Pancreas (tissue), 10 donors: Measurements from ENCODE around the gene CARD9. TPM values are rescaled to one million over a fixed set of nuclear protein-coding genes. Genes with fewer than 3 reads are reported as not detected.
"Not testable (repeated sequence)": the region's sequence is repeated elsewhere in the genome, so short reads cannot be mapped to it uniquely, and the experiment has no call there.

ENCODE experiments used
- ATAC-seq, 4 donors: fragments of 200-7000 bp; cut with Tn5 transposase; one replicate each; pipeline versions ENCODE4 v1.8.0 to v1.9.1; 2020; ENCODE audit warnings: mild to moderate bottlenecking in 4 of 4, moderate library complexity in 4 of 4
- DNase-seq, 6 donors: peaks; one replicate each; pipeline ENCODE4 v3.0.0-alpha.2; 2020
- FAIRE-seq: peaks from 2 replicates; lab custom pipeline; 2012; peaks lifted over from hg19 to GRCh38; lab: Jason Lieb, UNC
- H3K27ac ChIP-seq, 4 donors: fragments of 200-600 bp; sonication (generic); 1 replicate in 3 of 4; 2 replicates in 1 of 4; pipeline versions ENCODE4 v1.5.0 to v1.8.0; 2020
- H3K27me3 ChIP-seq, 4 donors: fragments of 200-600 bp; one replicate each; pipeline ENCODE4 v1.8.0; 2021
- H3K36me3 ChIP-seq, 3 donors: fragments of 200-600 bp; sonication (generic) in 1 of 3; one replicate each; pipeline versions ENCODE4 v1.5.0 to v1.8.0; 2020 to 2021
- H3K4me1 ChIP-seq, 3 donors: fragments of 200-600 bp; one replicate each; pipeline ENCODE4 v1.8.0; 2021
- H3K4me3 ChIP-seq, 4 donors: fragments of 200-600 bp; sonication (generic) in 2 of 4; one replicate each; pipeline versions ENCODE4 v1.5.0 to v1.8.0; 2020 to 2021
- H3K9me3 ChIP-seq, 4 donors: fragments of 200-600 bp; one replicate each; pipeline ENCODE4 v1.8.0; 2021
- WGBS, 2 donors: extraction: QIAGEN DNeasy Blood & Tissue Kit; methylation state at CpG; one replicate each; pipeline ENCODE4 v1.1.7; 2013; 5-methylcytosine and 5-hydroxymethylcytosine counted together
- intact Hi-C, 3 donors: fragments of 100-400 bp; cut with DNase I; formaldehyde crosslinking; loops; one replicate each; pipeline versions ENCODE4 v1.11.1 to v1.14.2; 2022
- polyA plus RNA-seq, 2 donors: library from polyadenylated mRNA; stranded (reverse); fragments of 200-250 nt; gene quantifications; one replicate each; pipeline ENCODE4 v1.2.3, GENCODE V29; 2013
- total RNA-seq, 6 donors: library from RNA; stranded (reverse); fragmentation: NEBNext Ultra II Directional in 4 of 6; extraction: Animal tissue kit (Norgen Biotek cat#: 25700) in 4 of 6; gene quantifications; one replicate each; pipeline versions ENCODE4 v1.2.1 to v1.2.4, GENCODE V29; 2021 to 2023
- TF ChIP-seq, protein P1 (sequence below), 4 donors: fragments of 200-600 bp; sonication (generic) in 3 of 4; IDR thresholded peaks; one replicate each; pipeline versions ENCODE4 v1.5.0 to v1.8.0; 2021; ENCODE audit warnings: antibody characterized with exemption in 4 of 4
- donor health status: healthy with polysubstance abuse.
- donor health status: DM: no; HTN: no; CAD: no; lungs with moderate emphysema.
- donor health status: DM: no; HTN: no; CAD: no.
- donor health status: control.
- donor health status: control.
- donor health status: Bipolar disorder and iron deficiency.
- donor health status: DM: yes; HTN: yes; CAD: no.
- donor health status: DM: no; HTN: no; CAD: no.
- donor health status: DM: no; HTN: no; CAD: no.
- donor health status: DM: yes; HTN: yes; CAD: no.

Gene CARD9
- total and polyA plus RNA-seq, 8 donors = 0.23 to 5.1 (median 1.1) TPM

DNA sequence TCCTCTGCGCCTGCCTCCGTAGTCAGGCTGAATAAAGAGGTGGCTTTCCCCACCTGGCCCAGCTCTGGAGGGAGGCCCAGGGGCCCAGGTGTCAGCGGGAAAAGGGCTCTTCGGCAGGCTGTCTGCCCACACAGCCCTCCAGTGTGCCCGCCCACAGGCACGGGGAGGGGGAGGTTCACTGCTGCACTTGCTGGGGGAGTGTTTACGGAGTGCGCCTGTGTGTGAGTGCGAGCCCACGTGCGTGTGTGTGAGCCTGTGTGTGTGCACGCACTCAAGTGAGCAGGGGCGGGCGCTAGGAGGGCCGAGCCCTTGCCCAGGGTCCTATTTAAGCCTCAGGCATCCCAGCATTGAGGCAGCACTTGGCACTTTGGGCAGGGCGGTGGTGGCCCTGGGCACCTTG is 20.8 kb downstream of the CARD9 start:
- 78 to 91% methylated on average over 16 of the region's 16 CpGs for WGBS, 2 donors
- Histone ChIP-seq H3K4me3 (no peak overlapping the region), H3K9me3 (no peaks in the 10 kb centered on the region), H3K36me3 (no peaks in the 10 kb centered on the region), H3K27me3 (no peaks in the 10 kb centered on the region), H3K27ac (no peak overlapping the region), H3K4me1 (no peaks in the 10 kb centered on the region)
- ATAC-seq = peak in 2 of 4 donors; percentile 24 to 38
- no peak for DNase-seq
- TF ChIP-seq, protein P1, sequence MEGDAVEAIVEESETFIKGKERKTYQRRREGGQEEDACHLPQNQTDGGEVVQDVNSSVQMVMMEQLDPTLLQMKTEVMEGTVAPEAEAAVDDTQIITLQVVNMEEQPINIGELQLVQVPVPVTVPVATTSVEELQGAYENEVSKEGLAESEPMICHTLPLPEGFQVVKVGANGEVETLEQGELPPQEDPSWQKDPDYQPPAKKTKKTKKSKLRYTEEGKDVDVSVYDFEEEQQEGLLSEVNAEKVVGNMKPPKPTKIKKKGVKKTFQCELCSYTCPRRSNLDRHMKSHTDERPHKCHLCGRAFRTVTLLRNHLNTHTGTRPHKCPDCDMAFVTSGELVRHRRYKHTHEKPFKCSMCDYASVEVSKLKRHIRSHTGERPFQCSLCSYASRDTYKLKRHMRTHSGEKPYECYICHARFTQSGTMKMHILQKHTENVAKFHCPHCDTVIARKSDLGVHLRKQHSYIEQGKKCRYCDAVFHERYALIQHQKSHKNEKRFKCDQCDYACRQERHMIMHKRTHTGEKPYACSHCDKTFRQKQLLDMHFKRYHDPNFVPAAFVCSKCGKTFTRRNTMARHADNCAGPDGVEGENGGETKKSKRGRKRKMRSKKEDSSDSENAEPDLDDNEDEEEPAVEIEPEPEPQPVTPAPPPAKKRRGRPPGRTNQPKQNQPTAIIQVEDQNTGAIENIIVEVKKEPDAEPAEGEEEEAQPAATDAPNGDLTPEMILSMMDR (IDR thresholded peaks at IDR 0.05) = no peak
- intact Hi-C loops = no loop called here
- no peak for FAIRE-seq

GRCh38 chr9:136351868-136352267 is 21.6 kb downstream of the CARD9 start:
- not testable (repeated sequence) for DNase-seq
- 93 to 95% methylated on average over 15 to 23 of the region's 24 CpGs for WGBS, 2 donors

DNA sequence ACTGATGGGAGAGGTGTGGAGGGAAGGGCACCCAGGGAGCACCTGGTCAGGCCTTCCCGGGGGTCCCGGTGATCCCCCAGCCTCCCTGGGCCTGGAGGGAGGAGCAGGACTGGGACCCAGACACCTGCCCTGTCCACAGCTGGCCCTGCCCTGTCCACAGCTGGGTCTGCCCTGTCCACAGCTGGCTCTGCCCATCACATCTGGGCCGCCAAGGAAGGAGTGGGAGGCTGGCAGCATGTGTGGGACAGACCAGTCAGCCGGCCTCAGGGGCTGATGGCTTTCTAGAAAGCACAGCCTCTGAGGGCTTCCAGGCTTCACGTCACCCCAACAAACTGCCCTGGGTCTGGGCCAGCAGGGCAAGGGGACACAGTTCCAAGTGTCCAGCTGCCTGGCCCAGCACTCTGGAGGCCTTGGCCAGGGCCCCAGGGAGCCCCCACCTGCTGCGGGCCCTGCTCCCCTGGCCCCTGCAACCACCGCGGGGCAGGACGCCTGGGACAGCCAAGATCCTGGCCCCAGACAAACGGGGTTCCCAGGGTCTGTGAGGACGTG is 22.1 kb downstream of the CARD9 start:
- TF ChIP-seq, protein P1 (IDR thresholded peaks at IDR 0.05) = no peak
- no peak overlapping the region for H3K27ac ChIP-seq
- H3K4me1 ChIP-seq = no peaks in the 10 kb centered on the region
- no peaks in the 10 kb centered on the region for H3K27me3 ChIP-seq
- ATAC-seq = no peak
- H3K9me3 ChIP-seq = no peaks in the 10 kb centered on the region
- intact Hi-C loops = no loop called here
- WGBS, 2 donors = 80 to 92% methylated on average over 11 of the region's 11 CpGs
- H3K36me3 ChIP-seq = no peaks in the 10 kb centered on the region
- no peak for FAIRE-seq
- no peak for DNase-seq
- H3K4me3 ChIP-seq = no peak overlapping the region

More at GRCh38 chr9:136351868-136352267, 21.6 kb downstream of the CARD9 start:
- H3K4me3 ChIP-seq, H3K27ac ChIP-seq, intact Hi-C loops, H3K9me3 ChIP-seq, H3K36me3 ChIP-seq, ATAC-seq, FAIRE-seq, H3K27me3 ChIP-seq, H3K4me1 ChIP-seq: not testable (repeated sequence)

DNA sequence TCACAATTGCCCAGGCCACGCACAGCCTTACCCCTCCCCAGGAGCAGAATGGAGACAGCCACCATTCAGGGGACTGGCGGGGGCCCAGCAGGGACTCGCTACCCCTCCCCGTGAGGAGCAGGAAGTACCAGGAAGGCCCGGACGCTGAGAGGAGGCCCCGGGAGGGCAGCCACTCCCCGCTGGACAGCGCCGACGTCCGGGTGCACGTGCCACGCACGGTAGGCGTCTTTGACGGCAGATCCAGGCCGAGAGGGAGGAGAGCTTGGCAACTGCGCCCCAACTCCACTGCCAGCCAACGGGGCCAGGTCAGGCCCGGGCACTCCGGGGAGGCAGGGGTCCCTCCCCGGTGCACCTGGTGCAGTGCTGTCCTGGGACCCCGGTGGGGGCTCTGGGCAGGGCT is 23.9 kb downstream of the CARD9 start:
- Histone ChIP-seq H3K36me3 (no peaks in the 10 kb centered on the region), H3K27ac (no peak overlapping the region), H3K4me1 (no peaks in the 10 kb centered on the region), H3K9me3 (no peaks in the 10 kb centered on the region), H3K4me3 (no peak overlapping the region), H3K27me3 (no peaks in the 10 kb centered on the region)
- ATAC-seq = no peak
- intact Hi-C loops = no loop called here
- TF ChIP-seq, protein P1 (IDR thresholded peaks at IDR 0.05) = no peak
- WGBS, 2 donors = 90% methylated on average over 24 of the region's 24 CpGs
- no peak for FAIRE-seq
- DNase-seq = no peak

GRCh38 chr9:136348691-136349090 is 24.8 kb downstream of the CARD9 start:
- H3K4me1 ChIP-seq = no peaks in the 10 kb centered on the region
- intact Hi-C loops = no loop called here
- FAIRE-seq = no peak
- H3K9me3 ChIP-seq = no peaks in the 10 kb centered on the region
- no peak overlapping the region for H3K4me3 ChIP-seq
- no peaks in the 10 kb centered on the region for H3K27me3 ChIP-seq
- WGBS, 2 donors = 88 to 95% methylated on average over 14 of the region's 14 CpGs
- no peaks in the 10 kb centered on the region for H3K36me3 ChIP-seq
- no peak for DNase-seq
- TF ChIP-seq, protein P1 (IDR thresholded peaks at IDR 0.05) = no peak
- H3K27ac ChIP-seq = no peak overlapping the region
- peak in 2 of 4 donors; percentile 8 to 21 for ATAC-seq
